Measurements from ENCODE around the gene TBL1Y.
"Not testable (repeated sequence)": the region's sequence is repeated elsewhere in the genome, so short reads cannot be mapped to it uniquely, and the experiment has no call there.

The TBL1Y gene

GRCh38 chrY:6907591-6907990 is 2.9 kb upstream of the TBL1Y start (continued):
- TF ChIP-seq CSRNP3 (CRISPR knock-in tag; IDR thresholded peaks at IDR 0.05) (no peak), OSR1 (CRISPR knock-in tag; IDR thresholded peaks at IDR 0.05) (no peak), ARNTL (CRISPR knock-in tag; IDR thresholded peaks at IDR 0.05; ENCODE audit: borderline replicate concordance, low read depth) (no peak), TCF4 (CRISPR knock-in tag; IDR thresholded peaks at IDR 0.05; ENCODE audit: borderline replicate concordance) (no peak), ISL1 (CRISPR knock-in tag; IDR thresholded peaks at IDR 0.05) (no peak)

- not testable (repeated sequence) for ATAC-seq
Observed at GRCh38 chrY:6908021-6908420, 2.5 kb upstream of the TBL1Y start.

GRCh38 chrY:6909118-6909521 is 1.4 kb upstream of the TBL1Y start:
- no peak for ATAC-seq
- no peak for TF ChIP-seq CSRNP3 (CRISPR knock-in tag; IDR thresholded peaks at IDR 0.05)
- no peak for TF ChIP-seq ZFP30 (CRISPR knock-in tag; IDR thresholded peaks at IDR 0.05)
- TF ChIP-seq PPARA (CRISPR knock-in tag; IDR thresholded peaks at IDR 0.05; ENCODE audit: borderline replicate concordance): no peak
- TF ChIP-seq SNAI2 (CRISPR knock-in tag; IDR thresholded peaks at IDR 0.05): no peak
- TF ChIP-seq ESRRG (CRISPR knock-in tag; IDR thresholded peaks at IDR 0.05): no peak
- TF ChIP-seq CSDC2 (CRISPR knock-in tag; IDR thresholded peaks at IDR 0.05): no peak
- no peak for TF ChIP-seq ISL1 (CRISPR knock-in tag; IDR thresholded peaks at IDR 0.05)
- no peak for TF ChIP-seq OSR1 (CRISPR knock-in tag; IDR thresholded peaks at IDR 0.05)
- TF ChIP-seq GLIS3 (CRISPR knock-in tag; IDR thresholded peaks at IDR 0.05): no peak
- no peak for TF ChIP-seq ZNF8 (CRISPR knock-in tag; IDR thresholded peaks at IDR 0.05)
- TF ChIP-seq ZC3H10 (CRISPR knock-in tag; IDR thresholded peaks at IDR 0.05): no peak
- TF ChIP-seq TOX (CRISPR knock-in tag; IDR thresholded peaks at IDR 0.05; ENCODE audit: borderline replicate concordance): no peak
- TF ChIP-seq ZFP3 (CRISPR knock-in tag; IDR thresholded peaks at IDR 0.05): no peak
- no peak for TF ChIP-seq PATZ1 (CRISPR knock-in tag; IDR thresholded peaks at IDR 0.05; ENCODE audit: borderline replicate concordance)
- TF ChIP-seq POU6F1 (CRISPR knock-in tag; IDR thresholded peaks at IDR 0.05; ENCODE audit: borderline replicate concordance, low read depth): no peak
- TF ChIP-seq CREB5 (CRISPR knock-in tag; IDR thresholded peaks at IDR 0.05; ENCODE audit: low read depth): no peak
- TF ChIP-seq ZNF565 (CRISPR knock-in tag; conservative IDR thresholded peaks at IDR 0.05; ENCODE audit: low read depth): no peak
- TF ChIP-seq TCF4 (CRISPR knock-in tag; IDR thresholded peaks at IDR 0.05; ENCODE audit: borderline replicate concordance): no peak
- TF ChIP-seq BACH2 (CRISPR knock-in tag; IDR thresholded peaks at IDR 0.05; ENCODE audit: borderline replicate concordance): no peak

- no peak for ATAC-seq
- TF ChIP-seq POU6F1 (CRISPR knock-in tag; IDR thresholded peaks at IDR 0.05; ENCODE audit: borderline replicate concordance, low read depth): no peak
- TF ChIP-seq ZNF565 (CRISPR knock-in tag; conservative IDR thresholded peaks at IDR 0.05; ENCODE audit: low read depth): no peak
- TF ChIP-seq RARB (CRISPR knock-in tag; IDR thresholded peaks at IDR 0.05): no peak
- no peak for TF ChIP-seq CSDC2 (CRISPR knock-in tag; IDR thresholded peaks at IDR 0.05)
- no peak for TF ChIP-seq CREB5 (CRISPR knock-in tag; IDR thresholded peaks at IDR 0.05; ENCODE audit: low read depth)
Observed at GRCh38 chrY:6909856-6910255, 641 bp upstream of the TBL1Y start.
